ENCODE results near the gene TOR1A.

GRCh38 chr9:129838707-129839259 is 14.8 kb upstream of the TOR1A start:
- TF ChIP-seq, protein P1, sequence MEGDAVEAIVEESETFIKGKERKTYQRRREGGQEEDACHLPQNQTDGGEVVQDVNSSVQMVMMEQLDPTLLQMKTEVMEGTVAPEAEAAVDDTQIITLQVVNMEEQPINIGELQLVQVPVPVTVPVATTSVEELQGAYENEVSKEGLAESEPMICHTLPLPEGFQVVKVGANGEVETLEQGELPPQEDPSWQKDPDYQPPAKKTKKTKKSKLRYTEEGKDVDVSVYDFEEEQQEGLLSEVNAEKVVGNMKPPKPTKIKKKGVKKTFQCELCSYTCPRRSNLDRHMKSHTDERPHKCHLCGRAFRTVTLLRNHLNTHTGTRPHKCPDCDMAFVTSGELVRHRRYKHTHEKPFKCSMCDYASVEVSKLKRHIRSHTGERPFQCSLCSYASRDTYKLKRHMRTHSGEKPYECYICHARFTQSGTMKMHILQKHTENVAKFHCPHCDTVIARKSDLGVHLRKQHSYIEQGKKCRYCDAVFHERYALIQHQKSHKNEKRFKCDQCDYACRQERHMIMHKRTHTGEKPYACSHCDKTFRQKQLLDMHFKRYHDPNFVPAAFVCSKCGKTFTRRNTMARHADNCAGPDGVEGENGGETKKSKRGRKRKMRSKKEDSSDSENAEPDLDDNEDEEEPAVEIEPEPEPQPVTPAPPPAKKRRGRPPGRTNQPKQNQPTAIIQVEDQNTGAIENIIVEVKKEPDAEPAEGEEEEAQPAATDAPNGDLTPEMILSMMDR (conservative IDR thresholded peaks at IDR 0.05), result no peak
- no peak for TF ChIP-seq ZFX (IDR thresholded peaks at IDR 0.05)

Measured in C4-2B (cell line).